GM21723 (cell line): ENCODE results near the gene SECISBP2L.

Experiments used
- ATAC-seq: cut with Tn5 transposase; IDR thresholded peaks from one replicate; pipeline ENCODE4 v1.9.1; 2021; ENCODE audit warnings: mild to moderate bottlenecking, moderate library complexity; ENCODE audit not compliant: unreplicated experiment

SECISBP2L gene

GRCh38 chr15:49059491-49059890 is 13.2 kb upstream of the SECISBP2L start:
- ATAC-seq: no peak

GRCh38 chr15:49058559-49058958 is 12.3 kb upstream of the SECISBP2L start:
- ATAC-seq: no peak

GRCh38 chr15:49055630-49056029 is 9.4 kb upstream of the SECISBP2L start:
- ATAC-seq: no peak

- ATAC-seq: no peak
These were observed 6.4 kb upstream of the SECISBP2L start for GRCh38 chr15:49052662-49053061.

GRCh38 chr15:49047456-49047855 is 1.2 kb upstream of the SECISBP2L start:
- ATAC-seq: no peak

- ATAC-seq: peak; percentile 48
These were observed 461 bp downstream of the SECISBP2L start for GRCh38 chr15:49045751-49046219.

GRCh38 chr15:49044766-49045606 is 1.3 kb downstream of the SECISBP2L start:
- no peak for ATAC-seq

- ATAC-seq: no peak
These were observed 2.2 kb downstream of the SECISBP2L start for GRCh38 chr15:49044002-49044401.

- no peak for ATAC-seq
These were observed 4.1 kb downstream of the SECISBP2L start for GRCh38 chr15:49042165-49042564.

GRCh38 chr15:49041426-49041825 is 4.8 kb downstream of the SECISBP2L start:
- no peak for ATAC-seq

- ATAC-seq: no peak
These were observed 6.1 kb downstream of the SECISBP2L start for GRCh38 chr15:49040151-49040550.

GRCh38 chr15:49038382-49038781 is 7.9 kb downstream of the SECISBP2L start:
- ATAC-seq: no peak

GRCh38 chr15:49037546-49037940 is 8.7 kb downstream of the SECISBP2L start:
- no peak for ATAC-seq

GRCh38 chr15:49036650-49037545 is 9.3 kb downstream of the SECISBP2L start:
- no peak for ATAC-seq

- no peak for ATAC-seq
These were observed 10.4 kb downstream of the SECISBP2L start for GRCh38 chr15:49035825-49036224.

GRCh38 chr15:49032601-49033145 is 13.6 kb downstream of the SECISBP2L start:
- no peak for ATAC-seq

GRCh38 chr15:49031804-49032203 is 14.4 kb downstream of the SECISBP2L start:
- no peak for ATAC-seq

GRCh38 chr15:49026700-49027099 is 19.5 kb downstream of the SECISBP2L start:
- ATAC-seq: no peak

GRCh38 chr15:49024840-49025239 is 21.4 kb downstream of the SECISBP2L start:
- peak; percentile 74 for ATAC-seq

GRCh38 chr15:49023354-49023753 is 22.9 kb downstream of the SECISBP2L start:
- peak; percentile 72 for ATAC-seq

- no peak for ATAC-seq
These were observed 30.4 kb downstream of the SECISBP2L start for GRCh38 chr15:49015896-49016295.
